GM12878 (cell line): ENCODE data around the gene SIK3. TPM values are rescaled to one million over a fixed set of nuclear protein-coding genes. Genes with fewer than 3 reads are reported as not detected.

Experiments used
- ATAC-seq: fragments of 200-7000 bp; cut with Tn5 transposase; 3 replicates; pipeline ENCODE4 v1.9.1; 2020; ENCODE audit warnings: mild to moderate bottlenecking, moderate library complexity
- BruUV-seq: library from RNA; stranded (reverse); fragments of 400-500 nt; replicated peaks from 2 replicates; lab custom pipeline; 2021; lab: Mats Ljungman, UMichigan
- CTCF ChIA-PET: fragments of 300-600 bp; sonication (Branson Sonifier 250); formaldehyde crosslinking; extraction: SDS; loops from one replicate; lab custom pipeline; 2021; ENCODE audit warnings: inconsistent platforms; lab: Yijun Ruan, JAX
- POLR2A ChIA-PET: fragments of 350-600 bp; formaldehyde crosslinking; extraction: SDS; loops from one replicate; lab custom pipeline; 2021; ENCODE audit warnings: inconsistent platforms; lab: Charles Lee
- RAD21 ChIA-PET: fragments of 300-600 bp; sonication (Branson Sonifier 250); formaldehyde crosslinking; loops from one replicate; lab custom pipeline; 2023; ENCODE audit warnings: antibody characterized with exemption; ENCODE audit not compliant: unreplicated experiment; lab: Charles Lee
- SMC1A ChIA-PET: fragments of 300-600 bp; sonication (Branson Sonifier 250); formaldehyde crosslinking; loops from one replicate; lab custom pipeline; 2023; ENCODE audit not compliant: unreplicated experiment, uncharacterized antibody; lab: Charles Lee
- DNase-seq: peaks from one replicate; pipeline ENCODE4 v3.0.0-alpha.2; 2011; ENCODE audit warnings: low read depth, low spot score
- FAIRE-seq: peaks from 3 replicates; lab custom pipeline; 2011; peaks lifted over from hg19 to GRCh38; lab: Jason Lieb, UNC
- H2AFZ ChIP-seq: 2 replicates; pipeline ENCODE4 v1.6.0; 2011; ENCODE audit warnings: low read depth, low read length, control low read depth; ENCODE audit not compliant: control insufficient read depth
- H3K27ac ChIP-seq: 2 replicates; pipeline ENCODE4 v1.5.1; 2011; ENCODE audit warnings: control low read depth; ENCODE audit not compliant: control insufficient read depth, insufficient read depth
- H3K27me3 ChIP-seq, 2 experiments: replicated peaks in 1 of 2; 2 replicates each; pipeline versions ENCODE4 v1.6.0 to v1.6.1; 2011; ENCODE audit warnings: low read length in 1 of 2; ENCODE audit not compliant: control insufficient read depth in 2 of 2, insufficient read depth in 2 of 2
- H3K36me3 ChIP-seq, 2 experiments: 2 replicates each; pipeline ENCODE4 v1.5.1; 2011; ENCODE audit warnings: low read length in 1 of 2; ENCODE audit not compliant: control insufficient read depth in 2 of 2, insufficient read depth in 2 of 2
- H3K4me1 ChIP-seq: 2 replicates; pipeline ENCODE4 v1.6.1; 2011; ENCODE audit warnings: mild to moderate bottlenecking, low read length, moderate library complexity, mixed read lengths; ENCODE audit not compliant: control insufficient read depth, insufficient read depth
- H3K4me2 ChIP-seq: 2 replicates; pipeline ENCODE4 v1.6.0; 2011; ENCODE audit warnings: control low read depth; ENCODE audit not compliant: control insufficient read depth, insufficient read depth
- H3K4me3 ChIP-seq: fragments of 200-600 bp; sonication (generic); 2 replicates; pipeline ENCODE4 v1.5.1; 2016
- H3K79me2 ChIP-seq: 2 replicates; pipeline ENCODE4 v1.6.0; 2011; ENCODE audit warnings: low read length; ENCODE audit not compliant: control insufficient read depth, insufficient read depth
- H3K9ac ChIP-seq: 2 replicates; pipeline ENCODE4 v1.8.0; 2011; ENCODE audit warnings: low read length, control low read depth, mixed read lengths; ENCODE audit not compliant: control insufficient read depth, insufficient read depth
- H3K9me3 ChIP-seq: replicated peaks from 3 replicates; pipeline ENCODE4 v1.5.1; 2011; ENCODE audit warnings: mild to moderate bottlenecking, low read length; ENCODE audit not compliant: control insufficient read depth, insufficient read depth
- H4K20me1 ChIP-seq: 2 replicates; pipeline ENCODE4 v1.6.0; 2011; ENCODE audit not compliant: control insufficient read depth, insufficient read depth
- CBX5 ChIP-seq: sonication (generic); IDR thresholded peaks from 2 replicates; pipeline ENCODE4 v1.6.1; 2016; ENCODE audit warnings: low read depth, moderate library complexity, mild to moderate bottlenecking, inconsistent platforms
- CEBPB ChIP-seq, 2 experiments: fragments of 150-350 bp in 1 of 2; IDR thresholded peaks; 2 replicates each; pipeline ENCODE4 v1.6.1; 2012 to 2014; ENCODE audit warnings: low read depth in 2 of 2, low read length in 2 of 2, borderline replicate concordance in 1 of 2, inconsistent platforms in 1 of 2
- CHD4 ChIP-seq: fragments of 200-600 bp; sonication (generic); IDR thresholded peaks from 2 replicates; pipeline ENCODE4 v1.6.1; 2016; ENCODE audit warnings: mild to moderate bottlenecking
- FOXK2 ChIP-seq: fragments of 450-650 bp; IDR thresholded peaks from 2 replicates; pipeline ENCODE4 v1.6.1; 2017; ENCODE audit warnings: mild to moderate bottlenecking, moderate library complexity
- IKZF2 ChIP-seq, 2 experiments: fragments of 450-650 bp; IDR thresholded peaks; 2 replicates each; pipeline ENCODE4 v1.6.1; 2017; ENCODE audit warnings: mild to moderate bottlenecking in 2 of 2, moderate library complexity in 2 of 2
- IRF4 ChIP-seq: IDR thresholded peaks from 2 replicates; pipeline ENCODE4 v1.6.1; 2011; ENCODE audit warnings: low read depth, low read length
- KDM1A ChIP-seq: fragments of 200-600 bp; sonication (generic); IDR thresholded peaks from 2 replicates; pipeline ENCODE4 v1.6.1; 2016; ENCODE audit warnings: borderline replicate concordance
- NBN ChIP-seq: fragments of 450-650 bp; IDR thresholded peaks from 2 replicates; pipeline ENCODE4 v1.6.1; 2016
- NR2C1 ChIP-seq: fragments of 450-650 bp; IDR thresholded peaks from 2 replicates; pipeline ENCODE4 v1.6.1; 2017; ENCODE audit warnings: antibody characterized with exemption, mild to moderate bottlenecking, moderate library complexity
- PAX5 ChIP-seq: IDR thresholded peaks from 2 replicates; pipeline ENCODE4 v1.6.1; 2011; ENCODE audit warnings: low read depth, low read length, borderline replicate concordance
- PML ChIP-seq: IDR thresholded peaks from 2 replicates; pipeline ENCODE4 v1.6.1; 2012; ENCODE audit warnings: low read length, inconsistent platforms
- SUZ12 ChIP-seq: fragments of 200-600 bp; sonication (generic); IDR thresholded peaks from one replicate; pipeline ENCODE4 v1.6.1; 2018; ENCODE audit warnings: antibody characterized with exemption, mild to moderate bottlenecking; ENCODE audit not compliant: unreplicated experiment
- TARDBP ChIP-seq: IDR thresholded peaks from 2 replicates; pipeline ENCODE4 v1.6.1; 2016; ENCODE audit warnings: borderline replicate concordance
- YBX1 ChIP-seq: fragments of 450-650 bp; IDR thresholded peaks from 2 replicates; pipeline ENCODE4 v1.6.1; 2016; ENCODE audit warnings: antibody characterized with exemption
- ZNF207 ChIP-seq: fragments of 450-650 bp; IDR thresholded peaks from 2 replicates; pipeline ENCODE4 v1.6.1; 2014; ENCODE audit warnings: antibody characterized with exemption, mild to moderate bottlenecking, borderline replicate concordance
- ZNF217 ChIP-seq: fragments of 450-650 bp; IDR thresholded peaks from 2 replicates; pipeline ENCODE4 v1.6.1; 2017; ENCODE audit warnings: antibody characterized with exemption, mild to moderate bottlenecking
- WGBS: methylation state at CpG from one replicate; pipeline ENCODE4 v1.1.6; 2016; ENCODE audit warnings: low lambda C conversion rate; ENCODE audit not compliant: insufficient replicate concordance, insufficient coverage; ENCODE audit errors: missing lambda C conversion rate; 5-methylcytosine and 5-hydroxymethylcytosine counted together
- in situ Hi-C: fragments of 300-500 bp; cut with MboI; formaldehyde crosslinking; loops from 9 replicates; pipeline ENCODE4 v1.14.3; 2018; ENCODE audit warnings: mixed read lengths
- intact Hi-C: fragments of 100-400 bp; cut with micrococcal nuclease; formaldehyde crosslinking; loops from one replicate; pipeline ENCODE4 v1.14.2; 2022; ENCODE audit not compliant: unreplicated experiment
- polyA plus RNA-seq, 11 experiments: library from polyadenylated mRNA; depleted of rRNA in 4 of 11; unstranded in 6 of 11; stranded (reverse) in 5 of 11; fragments of >200 nt; fragmentation: Nextera tagmentation in 4 of 11; fragmentation: Illumina TruSeq in 1 of 11; extraction: Ambion mirVana in 4 of 11; extraction: Trizol in 1 of 11; gene quantifications; 1 replicate in 1 of 11; 2 replicates in 10 of 11; pipeline versions ENCODE4 v1.2.1 to v1.2.3, GENCODE V29; 2011 to 2016; ENCODE audit warnings: inconsistent platforms in 2 of 11, missing spikeins in 2 of 11, low read depth in 1 of 11
- total RNA-seq, 4 experiments: library from RNA; depleted of rRNA in 3 of 4; stranded (reverse); fragments of >200 nt in 3 of 4; fragmentation: Illumina TruSeq in 1 of 4; extraction: Trizol in 1 of 4; gene quantifications; 2 replicates each; pipeline versions ENCODE4 v1.2.1 to v1.2.3, GENCODE V29; 2013 to 2021
- TF ChIP-seq, protein P1 (sequence below): IDR thresholded peaks from 2 replicates; pipeline ENCODE4 v1.6.1; 2012; ENCODE audit warnings: low read depth, low read length, improper control_type of control experiment
- TF ChIP-seq, protein P2 (sequence below): fragments of 450-650 bp; IDR thresholded peaks from 2 replicates; pipeline ENCODE4 v1.6.1; 2014; ENCODE audit warnings: mild to moderate bottlenecking
- TF ChIP-seq, protein P3 (sequence below): fragments of 450-650 bp; IDR thresholded peaks from 2 replicates; pipeline ENCODE4 v1.6.1; 2016; ENCODE audit warnings: mild to moderate bottlenecking

SIK3 gene
- total and polyA plus RNA-seq, 10 of the 15 experiments (the other 5 are each of a cell fraction or from before 2014, with no cell fraction given) = 2.5 to 31.9 (median 11.1) TPM

DNA sequence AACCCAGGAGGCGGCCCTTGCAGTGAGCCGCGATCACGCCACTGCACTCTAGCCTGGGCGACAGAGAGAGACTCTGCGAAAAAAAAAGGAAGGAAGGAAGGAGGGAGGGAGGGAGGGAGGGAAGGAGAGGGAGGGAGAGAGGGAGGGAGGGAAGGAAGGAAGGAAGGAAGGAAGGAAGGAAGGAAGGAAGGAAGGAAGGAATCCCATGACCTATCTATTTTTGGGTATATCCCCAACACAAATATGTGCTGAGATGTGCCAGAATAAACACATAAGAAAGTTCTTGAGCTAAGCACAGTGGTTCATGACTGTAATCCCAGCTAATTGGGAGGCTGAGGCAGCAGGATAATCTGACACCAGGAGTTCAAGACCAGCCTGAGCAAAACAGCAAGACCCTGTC lies 82.0 kb downstream of the SIK3 start:
- SMC1A ChIA-PET = interaction anchor here (0.6 to 3.1 kb wide), 6 partner anchors 8 to 124 kb away, joined by 3 to 9 read pairs (median 3); no protein-coding TSS in a partner anchor
- intact Hi-C loops = no loop called here

More for the DNA sequence above, 82.0 kb downstream of the SIK3 start:
- ChIA-PET CTCF (interaction anchor here (1.0 to 1.1 kb wide), 2 partner anchors 11 to 15 kb away, joined by 3 to 4 read pairs; no protein-coding TSS in a partner anchor), RAD21 (interaction anchor here (2.3 kb wide), 1 partner anchor 30 kb away, joined by 6 read pairs; no protein-coding TSS in a partner anchor), POLR2A (interaction anchor here (1.5 kb wide), 2 partner anchors 48 to 67 kb away, joined by 3 to 4 read pairs; no protein-coding TSS in a partner anchor)
- H4K20me1 ChIP-seq = no peaks in the 10 kb centered on the region; the same call in 1 of the 2 replicates
- TF ChIP-seq ZNF217 (no peak), NBN (no peak), IRF4 (no peak), CEBPB (IDR thresholded peaks at IDR 0.05; ENCODE audit: borderline replicate concordance in 1 of 2, low read depth in 2 of 2, low read length in 2 of 2) (no peak), SUZ12 (no peak), IKZF2 (IDR thresholded peaks at IDR 0.05) (no peak), ZNF207 (no peak), FOXK2 (no peak), CBX5 (no peak), NR2C1 (no peak), CHD4 (no peak), KDM1A (no peak), PAX5 (no peak), PML (no peak), TARDBP (no peak), YBX1 (no peak)
- TF ChIP-seq, protein P1, sequence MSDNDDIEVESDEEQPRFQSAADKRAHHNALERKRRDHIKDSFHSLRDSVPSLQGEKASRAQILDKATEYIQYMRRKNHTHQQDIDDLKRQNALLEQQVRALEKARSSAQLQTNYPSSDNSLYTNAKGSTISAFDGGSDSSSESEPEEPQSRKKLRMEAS = no peak
- TF ChIP-seq, protein P2, sequence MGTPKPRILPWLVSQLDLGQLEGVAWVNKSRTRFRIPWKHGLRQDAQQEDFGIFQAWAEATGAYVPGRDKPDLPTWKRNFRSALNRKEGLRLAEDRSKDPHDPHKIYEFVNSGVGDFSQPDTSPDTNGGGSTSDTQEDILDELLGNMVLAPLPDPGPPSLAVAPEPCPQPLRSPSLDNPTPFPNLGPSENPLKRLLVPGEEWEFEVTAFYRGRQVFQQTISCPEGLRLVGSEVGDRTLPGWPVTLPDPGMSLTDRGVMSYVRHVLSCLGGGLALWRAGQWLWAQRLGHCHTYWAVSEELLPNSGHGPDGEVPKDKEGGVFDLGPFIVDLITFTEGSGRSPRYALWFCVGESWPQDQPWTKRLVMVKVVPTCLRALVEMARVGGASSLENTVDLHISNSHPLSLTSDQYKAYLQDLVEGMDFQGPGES = no peak
- TF ChIP-seq, protein P3, sequence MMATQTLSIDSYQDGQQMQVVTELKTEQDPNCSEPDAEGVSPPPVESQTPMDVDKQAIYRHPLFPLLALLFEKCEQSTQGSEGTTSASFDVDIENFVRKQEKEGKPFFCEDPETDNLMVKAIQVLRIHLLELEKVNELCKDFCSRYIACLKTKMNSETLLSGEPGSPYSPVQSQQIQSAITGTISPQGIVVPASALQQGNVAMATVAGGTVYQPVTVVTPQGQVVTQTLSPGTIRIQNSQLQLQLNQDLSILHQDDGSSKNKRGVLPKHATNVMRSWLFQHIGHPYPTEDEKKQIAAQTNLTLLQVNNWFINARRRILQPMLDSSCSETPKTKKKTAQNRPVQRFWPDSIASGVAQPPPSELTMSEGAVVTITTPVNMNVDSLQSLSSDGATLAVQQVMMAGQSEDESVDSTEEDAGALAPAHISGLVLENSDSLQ = no peak
- WGBS = 100% methylated on average over 4 of the region's 6 CpGs
- no peak overlapping the region for H3K27ac ChIP-seq
- H3K4me3 ChIP-seq = no peak overlapping the region
- DNase-seq (no peak), ATAC-seq (no peak), FAIRE-seq (no peak)
- peaks cover 15% of the 10 kb centered on the region for H3K79me2 ChIP-seq
- no peak overlapping the region for H3K9ac ChIP-seq
- H3K4me2 ChIP-seq = no peak overlapping the region
- no peaks in the 10 kb centered on the region for H3K27me3 ChIP-seq
- in situ Hi-C loops = no loop called here
- H3K9me3 ChIP-seq = no peaks in the 10 kb centered on the region; the same call in 2 of the 3 replicates
- no peak overlapping the region for H2AFZ ChIP-seq
- BruUV-seq = no TSS peak
- no peaks in the 10 kb centered on the region for H3K36me3 ChIP-seq
- H3K4me1 ChIP-seq = peaks cover 24% of the 10 kb centered on the region
